PC-3 (cell line): ENCODE data around the gene ZCWPW1.

Experiments used
- EZH2 ChIP-seq: fragments of 300-600 bp; sonication (generic); IDR thresholded peaks from one replicate; pipeline ENCODE4 v1.6.1; 2017; ENCODE audit warnings: antibody characterized with exemption, mild to moderate bottlenecking, low read length; ENCODE audit not compliant: unreplicated experiment
- TF ChIP-seq, protein P1 (sequence below): fragments of 300-600 bp; sonication (generic); conservative IDR thresholded peaks from 2 replicates; pipeline ENCODE4 v1.5.1; 2017; ENCODE audit warnings: antibody characterized with exemption, low read depth, mild to moderate bottlenecking, low read length

DNA sequence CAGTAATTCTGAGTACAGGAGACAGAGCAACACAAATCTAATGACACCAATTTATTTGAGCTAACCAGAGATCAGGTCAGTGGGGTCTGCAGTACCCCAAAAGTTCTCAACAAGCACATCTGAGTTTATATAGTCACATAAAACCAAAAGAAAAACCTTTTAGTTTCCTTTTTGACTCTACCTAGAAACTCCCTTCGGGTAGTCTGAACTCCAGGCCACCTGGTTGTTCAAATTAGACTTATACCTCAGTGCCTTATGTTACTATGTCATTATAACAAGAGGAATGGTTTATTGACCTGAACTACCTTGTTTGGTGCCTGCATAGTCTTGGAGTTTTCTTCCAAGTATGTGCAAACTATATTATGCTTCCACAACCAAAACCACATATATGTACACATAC lies 14.6 kb downstream of the ZCWPW1 start:
- TF ChIP-seq, protein P1, sequence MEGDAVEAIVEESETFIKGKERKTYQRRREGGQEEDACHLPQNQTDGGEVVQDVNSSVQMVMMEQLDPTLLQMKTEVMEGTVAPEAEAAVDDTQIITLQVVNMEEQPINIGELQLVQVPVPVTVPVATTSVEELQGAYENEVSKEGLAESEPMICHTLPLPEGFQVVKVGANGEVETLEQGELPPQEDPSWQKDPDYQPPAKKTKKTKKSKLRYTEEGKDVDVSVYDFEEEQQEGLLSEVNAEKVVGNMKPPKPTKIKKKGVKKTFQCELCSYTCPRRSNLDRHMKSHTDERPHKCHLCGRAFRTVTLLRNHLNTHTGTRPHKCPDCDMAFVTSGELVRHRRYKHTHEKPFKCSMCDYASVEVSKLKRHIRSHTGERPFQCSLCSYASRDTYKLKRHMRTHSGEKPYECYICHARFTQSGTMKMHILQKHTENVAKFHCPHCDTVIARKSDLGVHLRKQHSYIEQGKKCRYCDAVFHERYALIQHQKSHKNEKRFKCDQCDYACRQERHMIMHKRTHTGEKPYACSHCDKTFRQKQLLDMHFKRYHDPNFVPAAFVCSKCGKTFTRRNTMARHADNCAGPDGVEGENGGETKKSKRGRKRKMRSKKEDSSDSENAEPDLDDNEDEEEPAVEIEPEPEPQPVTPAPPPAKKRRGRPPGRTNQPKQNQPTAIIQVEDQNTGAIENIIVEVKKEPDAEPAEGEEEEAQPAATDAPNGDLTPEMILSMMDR: no peak
- no peak for TF ChIP-seq EZH2
